Hematopoietic multipotent progenitor cell (in vitro differentiated cells): Measurements from ENCODE around the gene ELOVL7. TPM values are rescaled to one million over a fixed set of nuclear protein-coding genes. Genes with fewer than 3 reads are reported as not detected.
A peak's percentile ranks its signal among the peaks of the same experiment; 100 is the strongest.
"Not testable (repeated sequence)": the region's sequence is repeated elsewhere in the genome, so short reads cannot be mapped to it uniquely, and the experiment has no call there.

Source experiments
- DNase-seq, 3 donors: peaks; one replicate each; pipeline ENCODE4 v3.0.0-alpha.2; 2011 to 2015; ENCODE audit warnings: low read depth in 2 of 3, low spot score in 2 of 3
- total RNA-seq: library from RNA; depleted of rRNA; stranded (reverse); fragments of >200 nt; gene quantifications from one replicate; pipeline ENCODE4 v1.2.3, GENCODE V29; 2012

The ELOVL7 gene
- total RNA-seq, 1 donor, result 8.1 TPM

GRCh38 chr5:60719329-60719728, 124.7 kb downstream of the ELOVL7 start:
- peak in 1 of 3 donors; percentile 9 for DNase-seq

- DNase-seq, result no peak
These were observed 125.7 kb downstream of the ELOVL7 start for GRCh38 chr5:60718166-60718892.

GRCh38 chr5:60715201-60715928, 128.7 kb downstream of the ELOVL7 start:
- DNase-seq, result not testable (repeated sequence)

GRCh38 chr5:60712950-60713349, 131.1 kb downstream of the ELOVL7 start:
- no peak for DNase-seq

- DNase-seq, result not testable (repeated sequence)
These were observed 132.2 kb downstream of the ELOVL7 start for GRCh38 chr5:60711892-60712291.

- DNase-seq, result no peak
These were observed 133.7 kb downstream of the ELOVL7 start for GRCh38 chr5:60710362-60710761.

- no peak for DNase-seq
These were observed 138.9 kb downstream of the ELOVL7 start for GRCh38 chr5:60705144-60705543.

GRCh38 chr5:60703944-60704343, 140.1 kb downstream of the ELOVL7 start:
- no peak for DNase-seq

Other genes starting within 250 kb of the ELOVL7 start
- gene DEPDC1B, start 144.1 kb downstream of the ELOVL7 start, total RNA-seq, result 3.8 TPM
- gene ERCC8, start 100.8 kb upstream of the ELOVL7 start, total RNA-seq, result 25.6 TPM
- 2.7 TPM for gene NDUFAF2, start 100.9 kb upstream of the ELOVL7 start, total RNA-seq